NT2/D1 (cell line): ENCODE data around the gene CHN1.

Experiments
- SUZ12 ChIP-seq: IDR thresholded peaks from 2 replicates; pipeline ENCODE4 v1.6.1; 2011; ENCODE audit not compliant: insufficient read length, insufficient read depth; ENCODE audit errors: extremely low read depth
- YY1 ChIP-seq: IDR thresholded peaks from 2 replicates; pipeline ENCODE4 v1.6.1; 2011; ENCODE audit not compliant: insufficient read length, insufficient read depth
- ZNF274 ChIP-seq: IDR thresholded peaks from 2 replicates; pipeline ENCODE4 v1.6.1; 2011; ENCODE audit warnings: mild to moderate bottlenecking, low read depth, low read length

GRCh38 chr2:174919947-174920595 lies 85.1 kb downstream of the CHN1 start:
- no peak for TF ChIP-seq ZNF274
- TF ChIP-seq SUZ12 = no peak
- no peak for TF ChIP-seq YY1
